GM21515 (cell line): ENCODE results near the gene MAN1C1.

Experiments used
- ATAC-seq: cut with Tn5 transposase; IDR thresholded peaks from one replicate; pipeline ENCODE4 v1.9.1; 2021; ENCODE audit not compliant: unreplicated experiment

The MAN1C1 gene

DNA sequence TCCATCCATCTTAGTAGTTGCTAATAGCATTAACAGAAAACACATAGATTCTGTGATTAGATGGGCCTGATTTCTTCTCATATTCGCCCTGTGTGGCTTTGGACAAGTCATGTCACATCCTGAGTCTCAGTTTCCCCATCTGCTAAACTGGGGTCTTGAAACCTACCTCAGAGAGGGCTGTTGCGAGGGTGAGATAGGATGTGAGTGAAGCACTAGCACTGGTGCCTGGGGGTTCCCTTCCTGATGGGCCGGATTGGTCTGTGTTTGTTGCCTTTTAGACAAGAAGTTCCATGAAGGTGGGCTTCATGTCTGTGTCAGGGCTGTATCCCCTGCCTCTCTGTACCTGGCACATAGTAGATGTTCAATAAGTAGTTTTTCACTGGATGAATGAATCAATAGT, 3.5 kb upstream of the MAN1C1 start:
- no peak for ATAC-seq

GRCh38 chr1:25614501-25615171, 2.0 kb upstream of the MAN1C1 start:
- ATAC-seq = no peak

DNA sequence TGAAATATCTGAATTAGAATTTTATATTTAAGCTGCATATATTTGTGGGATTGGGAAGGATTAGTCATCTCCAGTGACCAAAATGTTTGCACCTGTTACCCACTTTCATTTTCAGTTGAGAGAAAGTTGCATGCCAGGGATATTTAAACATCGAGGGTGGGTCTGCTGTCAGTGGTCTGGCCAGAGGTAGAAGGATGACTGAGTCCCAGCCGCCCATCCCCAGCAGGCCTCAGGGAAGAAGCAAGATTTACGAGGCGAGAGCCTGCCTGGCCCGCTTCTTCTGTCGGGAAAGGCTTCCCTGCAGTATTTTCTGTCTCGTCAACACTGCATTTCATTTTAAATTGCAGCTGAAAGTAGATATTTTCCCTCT, 1.4 kb upstream of the MAN1C1 start:
- no peak for ATAC-seq

GRCh38 chr1:25615563-25616094, 962 bp upstream of the MAN1C1 start:
- ATAC-seq = no peak

GRCh38 chr1:25616987-25617624, 515 bp downstream of the MAN1C1 start:
- ATAC-seq = no peak

- no peak for ATAC-seq
Measured at GRCh38 chr1:25617625-25618432, 1.2 kb downstream of the MAN1C1 start.

DNA sequence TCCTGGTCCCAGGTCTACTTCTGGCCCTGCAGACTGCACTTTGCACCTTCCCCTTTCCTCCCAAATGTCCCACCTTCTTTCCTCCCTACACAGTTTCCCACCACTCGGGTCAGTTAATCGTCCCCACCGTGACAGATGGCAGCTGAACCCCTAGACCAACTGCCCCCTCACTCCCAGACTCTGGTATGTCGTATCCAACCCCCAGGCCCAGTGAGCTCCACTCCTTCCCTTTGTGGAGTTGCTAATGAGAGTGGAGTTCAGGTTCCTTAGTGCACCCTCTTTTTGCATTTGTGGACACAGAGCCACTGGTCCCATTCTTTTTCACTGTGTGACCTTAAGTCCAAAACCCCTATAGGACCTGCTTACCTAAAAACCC, 1.8 kb downstream of the MAN1C1 start:
- ATAC-seq = no peak

DNA sequence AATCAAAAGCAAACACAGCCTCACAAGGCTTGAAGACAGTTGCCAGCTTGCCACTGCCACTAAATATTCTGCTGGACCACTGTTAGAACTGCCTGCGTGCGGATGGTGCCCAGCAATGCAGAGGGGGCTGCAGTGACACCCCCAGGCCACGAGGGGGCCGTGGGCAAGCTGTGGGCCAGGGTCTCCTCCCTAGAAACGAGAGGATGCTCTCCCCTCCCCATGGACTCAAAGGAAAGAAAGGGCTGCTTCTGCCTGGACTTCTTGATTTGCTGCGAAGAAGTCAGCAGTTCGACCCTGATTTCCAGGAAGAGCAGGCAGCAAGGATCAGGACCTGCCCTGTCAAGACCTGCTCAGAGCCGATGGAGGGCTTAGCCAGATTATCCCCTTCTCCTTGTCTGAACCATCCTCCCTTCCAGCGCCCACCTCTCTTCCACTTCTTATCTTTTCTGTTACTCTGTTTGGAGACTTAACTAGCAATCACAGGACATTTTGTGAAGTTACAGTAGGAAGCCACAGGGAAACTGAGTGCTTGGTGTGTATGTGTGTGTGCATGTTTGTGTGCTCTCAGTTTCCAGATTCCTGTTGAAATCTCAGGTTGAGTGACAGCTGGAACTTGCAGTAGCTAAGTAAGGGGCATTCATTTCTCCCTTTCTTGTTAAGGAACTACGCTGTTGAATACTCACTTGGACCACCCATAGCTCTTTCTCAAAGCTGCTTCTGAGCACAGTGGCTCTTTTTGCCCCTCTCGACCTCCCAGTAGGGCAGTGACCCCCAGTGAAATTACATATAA, 2.7 kb downstream of the MAN1C1 start:
- ATAC-seq = no peak

DNA sequence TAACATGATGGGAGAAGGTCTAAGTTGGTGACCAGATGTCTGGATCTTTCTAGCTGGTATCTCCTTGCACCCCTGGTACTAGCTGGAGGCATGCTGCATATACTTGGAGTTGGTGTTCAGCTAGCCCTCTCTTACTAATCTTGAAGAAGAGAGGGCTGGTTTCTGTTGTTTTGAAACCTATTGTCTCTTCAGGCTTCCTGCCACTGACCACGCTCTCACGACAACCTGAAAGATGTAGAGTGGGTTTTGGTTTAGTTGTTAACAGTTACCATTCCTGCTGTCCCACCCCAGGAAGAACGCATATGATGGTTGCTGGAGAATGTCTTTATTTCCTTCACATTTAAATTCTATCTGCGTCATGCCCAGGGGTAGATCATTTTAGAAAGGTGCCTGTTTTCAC, 3.6 kb downstream of the MAN1C1 start:
- ATAC-seq = peak; percentile 42

DNA sequence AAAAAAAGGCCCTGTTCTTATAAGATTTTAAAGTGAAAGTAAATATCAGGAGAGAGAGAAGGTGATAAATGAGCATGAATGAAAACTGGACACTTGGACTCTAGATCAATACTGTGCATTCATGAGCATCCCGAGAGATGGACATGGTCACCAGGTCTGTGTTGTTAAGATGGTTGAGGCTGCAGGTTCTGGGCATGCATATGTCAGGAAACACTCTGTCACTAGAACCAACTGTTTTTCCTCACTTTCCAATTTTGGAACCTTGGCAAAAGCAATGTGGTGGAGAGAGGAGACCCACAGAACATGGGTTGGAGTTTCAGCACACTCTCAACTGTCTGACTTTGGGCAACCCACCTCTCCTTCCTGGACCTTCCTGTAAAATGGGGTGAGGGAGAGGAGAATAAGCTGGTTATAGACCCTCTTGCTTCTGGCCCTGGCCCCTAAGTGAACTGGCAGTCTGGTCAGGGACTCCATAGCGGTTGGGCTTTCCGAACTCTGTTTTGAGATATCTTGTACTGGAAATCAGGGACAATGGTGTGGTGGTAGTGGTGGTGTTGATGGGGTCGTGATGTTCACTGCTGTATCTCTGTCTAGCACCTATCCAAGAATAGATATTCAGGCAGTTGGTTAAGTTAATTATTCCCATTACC, 4.2 kb downstream of the MAN1C1 start:
- ATAC-seq = no peak

- no peak for ATAC-seq
Measured at GRCh38 chr1:25621876-25622275, 5.3 kb downstream of the MAN1C1 start.

GRCh38 chr1:25622531-25622930, 5.9 kb downstream of the MAN1C1 start:
- no peak for ATAC-seq

- ATAC-seq = no peak
Measured at GRCh38 chr1:25623007-25623406, 6.4 kb downstream of the MAN1C1 start.

- no peak for ATAC-seq
Measured at GRCh38 chr1:25623731-25624130, 7.1 kb downstream of the MAN1C1 start.

DNA sequence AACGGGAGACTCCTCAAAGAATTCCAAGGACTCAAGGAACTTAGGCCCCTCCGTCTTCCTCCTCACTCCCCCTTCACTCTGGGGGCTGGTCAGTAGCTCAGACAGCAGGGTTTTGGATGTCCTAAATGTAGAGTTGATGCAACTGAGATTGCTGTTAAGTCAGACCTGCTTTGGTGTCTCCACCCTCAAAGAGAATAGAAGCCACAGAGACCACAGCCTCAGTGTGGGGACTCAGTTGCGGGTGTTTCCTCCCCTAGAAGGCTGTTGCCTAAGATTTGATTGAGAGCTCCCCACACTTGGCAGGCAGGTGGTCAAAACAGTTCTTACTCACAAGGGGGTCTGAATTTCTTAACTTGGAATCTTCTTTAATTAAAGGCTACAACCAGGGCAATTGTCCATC, 7.6 kb downstream of the MAN1C1 start:
- ATAC-seq = no peak

GRCh38 chr1:25624604-25625003, 8.0 kb downstream of the MAN1C1 start:
- ATAC-seq = no peak

DNA sequence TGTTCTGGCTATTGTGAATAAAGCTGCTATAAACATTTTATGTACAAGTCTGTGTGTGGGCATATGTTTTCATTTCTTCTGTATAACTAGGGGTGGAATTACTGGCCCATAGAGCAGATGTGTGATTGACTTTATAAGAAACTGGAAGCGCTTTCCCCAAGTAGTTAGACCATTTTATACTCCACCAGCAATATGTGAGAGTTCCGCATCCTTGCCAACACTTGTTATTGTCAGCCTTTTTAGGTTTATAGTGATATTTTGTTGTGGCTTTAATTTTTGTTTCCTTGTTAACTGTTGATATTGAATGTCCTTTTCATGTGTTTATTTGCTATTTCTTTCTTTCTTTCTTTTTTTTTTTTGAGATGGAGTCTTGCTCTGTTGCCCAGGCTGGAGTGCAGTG, 9.4 kb downstream of the MAN1C1 start:
- no peak for ATAC-seq

GRCh38 chr1:25628741-25629421, 12.3 kb downstream of the MAN1C1 start:
- no peak for ATAC-seq

DNA sequence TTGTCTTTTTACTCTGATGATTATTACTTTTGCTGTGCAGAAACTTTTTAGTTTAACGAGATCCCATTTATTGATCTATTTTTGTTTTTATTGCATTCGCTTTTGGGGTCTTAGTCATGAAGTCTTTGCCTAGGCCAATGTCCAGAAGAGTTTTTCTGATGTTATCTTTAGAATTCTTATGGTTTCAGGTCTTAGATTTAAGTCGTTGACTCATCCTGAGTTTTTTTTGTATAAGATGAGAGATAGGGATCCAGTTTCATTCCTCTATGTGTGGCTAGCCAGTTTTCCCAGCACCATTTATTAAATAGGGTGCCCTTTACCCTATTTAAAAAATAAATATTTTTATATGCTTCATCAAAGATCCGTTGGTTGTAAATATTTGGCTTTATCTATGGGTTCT, 13.2 kb downstream of the MAN1C1 start:
- no peak for ATAC-seq
